Hepatocyte (in vitro differentiated cells): ENCODE results near the gene TRIM37. TPM values are rescaled to one million over a fixed set of nuclear protein-coding genes. Genes with fewer than 3 reads are reported as not detected.

ENCODE experiments used
- DNase-seq: peaks from one replicate; pipeline ENCODE4 v3.0.0-alpha.2; 2016; ENCODE audit warnings: low spot score
- H2AFZ ChIP-seq: fragments of 200-600 bp; sonication (generic); 2 replicates; pipeline ENCODE4 v1.6.0; 2016; ENCODE audit warnings: antibody characterized with exemption, mild to moderate bottlenecking
- H3K27ac ChIP-seq: fragments of 200-600 bp; sonication (generic); 2 replicates; pipeline ENCODE4 v1.5.1; 2016; ENCODE audit warnings: mild to moderate bottlenecking
- H3K27me3 ChIP-seq: fragments of 200-600 bp; sonication (generic); 2 replicates; pipeline ENCODE4 v1.6.1; 2016
- H3K36me3 ChIP-seq: fragments of 200-600 bp; sonication (generic); replicated peaks from 2 replicates; pipeline ENCODE4 v1.5.1; 2016; ENCODE audit warnings: low read depth; ENCODE audit not compliant: insufficient read depth
- H3K4me1 ChIP-seq: fragments of 200-600 bp; sonication (generic); 2 replicates; pipeline ENCODE4 v1.5.1; 2016; ENCODE audit warnings: mild to moderate bottlenecking, moderate library complexity; ENCODE audit not compliant: insufficient read depth
- H3K4me2 ChIP-seq: fragments of 200-600 bp; sonication (generic); 2 replicates; pipeline ENCODE4 v1.6.0; 2016
- H3K4me3 ChIP-seq: fragments of 200-600 bp; sonication (generic); 2 replicates; pipeline ENCODE4 v1.5.1; 2016; ENCODE audit warnings: mild to moderate bottlenecking
- H3K79me2 ChIP-seq: fragments of 200-600 bp; sonication (generic); 2 replicates; pipeline ENCODE4 v1.6.0; 2017; ENCODE audit warnings: mild to moderate bottlenecking
- H3K9me2 ChIP-seq: fragments of 200-600 bp; sonication (generic); replicated peaks from 2 replicates; pipeline ENCODE4 v1.6.0; 2017; ENCODE audit warnings: mild to moderate bottlenecking; ENCODE audit not compliant: insufficient read depth
- H3K9me3 ChIP-seq: fragments of 200-600 bp; sonication (generic); 2 replicates; pipeline ENCODE4 v1.5.1; 2016; ENCODE audit warnings: low read depth, mild to moderate bottlenecking
- H4K20me1 ChIP-seq: fragments of 200-600 bp; sonication (generic); 2 replicates; pipeline ENCODE4 v1.6.0; 2016; ENCODE audit warnings: mild to moderate bottlenecking; ENCODE audit not compliant: insufficient read depth, poor library complexity, severe bottlenecking
- EZH2 ChIP-seq: fragments of 200-600 bp; sonication (generic); IDR thresholded peaks from 2 replicates; pipeline ENCODE4 v1.6.1; 2016; ENCODE audit warnings: antibody characterized with exemption, mild to moderate bottlenecking, borderline replicate concordance
- EZH2phosphoT487 ChIP-seq: fragments of 200-600 bp; sonication (generic); IDR thresholded peaks from one replicate; pipeline ENCODE4 v1.6.1; 2018; ENCODE audit warnings: antibody characterized with exemption, mild to moderate bottlenecking, low read depth, moderate library complexity; ENCODE audit not compliant: unreplicated experiment, severe bottlenecking
- whole genome bisulfite sequencing: methylation state at CpG from one replicate; pipeline ENCODE4 v1.1.6; 2016; ENCODE audit warnings: low lambda C conversion rate; ENCODE audit errors: missing lambda C conversion rate; 5-methylcytosine and 5-hydroxymethylcytosine counted together
- polyA plus RNA-seq: library from polyadenylated mRNA; unstranded; fragments of >200 nt; fragmentation: Nextera tagmentation; extraction: Ambion mirVana; gene quantifications from 2 replicates; pipeline ENCODE4 v1.2.1, GENCODE V29; 2016
- total RNA-seq: library from RNA; depleted of rRNA; stranded (reverse); fragments of >200 nt; gene quantifications from 2 replicates; pipeline ENCODE4 v1.2.3, GENCODE V29; 2014
- TF ChIP-seq, protein P1 (sequence below): fragments of 200-600 bp; sonication (generic); IDR thresholded peaks from 2 replicates; pipeline ENCODE4 v1.5.1; 2016; ENCODE audit warnings: antibody characterized with exemption, mild to moderate bottlenecking; ENCODE audit not compliant: poor library complexity

Gene TRIM37
- total and polyA plus RNA-seq, 2 experiments from 2014 or later = 9.7 to 20.3 TPM

DNA sequence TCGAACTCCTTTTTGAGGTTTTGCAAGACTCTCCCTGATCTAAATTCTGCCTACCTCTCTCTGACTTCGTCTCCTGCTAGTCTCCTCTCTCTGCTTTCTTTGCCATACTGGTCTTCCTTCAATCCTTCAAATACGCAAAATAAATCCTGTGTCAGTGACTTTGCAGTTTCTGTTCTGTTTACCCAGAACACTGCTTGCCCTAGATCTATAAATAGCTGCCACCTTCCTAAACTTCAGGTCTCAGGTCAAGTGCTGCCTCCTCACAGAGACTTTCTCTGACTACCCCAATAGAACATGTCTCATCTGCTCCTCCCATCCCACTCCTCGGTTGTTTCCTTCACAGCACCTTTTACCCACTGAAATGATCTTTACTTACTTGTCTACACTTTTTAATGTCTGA, 78.9 kb downstream of the TRIM37 start:
- Histone ChIP-seq H3K79me2 (no peaks in the 10 kb centered on the region), H3K4me3 (no peak overlapping the region), H3K27ac (no peak overlapping the region), H3K27me3 (no peaks in the 10 kb centered on the region), H3K4me2 (no peak overlapping the region), H2AFZ (no peak overlapping the region), H4K20me1 (no peaks in the 10 kb centered on the region), H3K36me3 (no peaks in the 10 kb centered on the region), H3K9me3 (no peaks in the 10 kb centered on the region), H3K9me2 (no peaks in the 10 kb centered on the region), H3K4me1 (no peaks in the 10 kb centered on the region)
- DNase-seq = no peak
- TF ChIP-seq, protein P1, sequence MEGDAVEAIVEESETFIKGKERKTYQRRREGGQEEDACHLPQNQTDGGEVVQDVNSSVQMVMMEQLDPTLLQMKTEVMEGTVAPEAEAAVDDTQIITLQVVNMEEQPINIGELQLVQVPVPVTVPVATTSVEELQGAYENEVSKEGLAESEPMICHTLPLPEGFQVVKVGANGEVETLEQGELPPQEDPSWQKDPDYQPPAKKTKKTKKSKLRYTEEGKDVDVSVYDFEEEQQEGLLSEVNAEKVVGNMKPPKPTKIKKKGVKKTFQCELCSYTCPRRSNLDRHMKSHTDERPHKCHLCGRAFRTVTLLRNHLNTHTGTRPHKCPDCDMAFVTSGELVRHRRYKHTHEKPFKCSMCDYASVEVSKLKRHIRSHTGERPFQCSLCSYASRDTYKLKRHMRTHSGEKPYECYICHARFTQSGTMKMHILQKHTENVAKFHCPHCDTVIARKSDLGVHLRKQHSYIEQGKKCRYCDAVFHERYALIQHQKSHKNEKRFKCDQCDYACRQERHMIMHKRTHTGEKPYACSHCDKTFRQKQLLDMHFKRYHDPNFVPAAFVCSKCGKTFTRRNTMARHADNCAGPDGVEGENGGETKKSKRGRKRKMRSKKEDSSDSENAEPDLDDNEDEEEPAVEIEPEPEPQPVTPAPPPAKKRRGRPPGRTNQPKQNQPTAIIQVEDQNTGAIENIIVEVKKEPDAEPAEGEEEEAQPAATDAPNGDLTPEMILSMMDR = no peak
- TF ChIP-seq EZH2 (no peak), EZH2phosphoT487 (no peak)
- 93% methylated on average over 4 of the region's 4 CpGs for WGBS

DNA sequence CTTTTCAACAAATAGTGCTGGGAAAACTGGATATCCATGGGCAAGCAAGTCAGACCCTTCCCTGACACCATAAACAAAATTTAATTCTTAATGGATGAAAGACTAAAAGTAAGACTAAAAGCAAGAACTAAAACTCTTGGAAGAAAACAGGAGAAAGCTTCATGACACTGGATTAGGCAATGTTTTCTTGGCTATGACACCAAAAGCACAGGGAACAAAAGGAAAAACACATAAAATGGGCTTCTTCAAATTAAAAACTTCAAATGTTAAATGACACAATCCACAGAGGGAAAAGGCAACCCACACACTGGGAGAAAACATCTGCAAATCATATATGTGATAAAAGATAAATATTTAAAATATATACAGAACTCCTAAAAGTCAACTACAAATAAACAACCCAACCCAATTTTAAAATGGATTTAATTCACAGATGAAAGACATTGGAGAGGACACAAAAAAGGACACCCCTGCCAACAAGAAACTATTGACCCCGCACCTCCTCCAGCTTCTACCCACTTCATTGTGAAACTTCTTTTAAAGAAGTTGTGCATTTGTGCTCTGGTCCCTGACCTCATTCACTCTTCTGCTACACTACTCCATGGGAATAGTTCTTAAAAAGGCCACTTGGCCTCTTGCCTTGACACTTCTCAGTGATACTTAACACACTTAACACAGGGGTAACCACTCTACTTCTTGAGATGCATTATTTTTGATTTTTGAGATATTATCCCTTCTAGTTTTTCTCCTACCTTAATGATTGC, 80.3 kb downstream of the TRIM37 start:
- H3K9me3 ChIP-seq = no peaks in the 10 kb centered on the region
- no peak for DNase-seq
- H3K27ac ChIP-seq = no peak overlapping the region
- no peak overlapping the region for H3K4me3 ChIP-seq
- H3K9me2 ChIP-seq = no peaks in the 10 kb centered on the region
- no peaks in the 10 kb centered on the region for H3K27me3 ChIP-seq
- H4K20me1 ChIP-seq = no peaks in the 10 kb centered on the region
- no peak for TF ChIP-seq EZH2phosphoT487
- TF ChIP-seq, protein P1 = no peak
- TF ChIP-seq EZH2 = no peak
- H2AFZ ChIP-seq = no peak overlapping the region
- WGBS = 90% methylated on average over 1 of the region's 1 CpG
- no peaks in the 10 kb centered on the region for H3K4me1 ChIP-seq
- H3K36me3 ChIP-seq = no peaks in the 10 kb centered on the region
- no peaks in the 10 kb centered on the region for H3K79me2 ChIP-seq
- H3K4me2 ChIP-seq = no peak overlapping the region

DNA sequence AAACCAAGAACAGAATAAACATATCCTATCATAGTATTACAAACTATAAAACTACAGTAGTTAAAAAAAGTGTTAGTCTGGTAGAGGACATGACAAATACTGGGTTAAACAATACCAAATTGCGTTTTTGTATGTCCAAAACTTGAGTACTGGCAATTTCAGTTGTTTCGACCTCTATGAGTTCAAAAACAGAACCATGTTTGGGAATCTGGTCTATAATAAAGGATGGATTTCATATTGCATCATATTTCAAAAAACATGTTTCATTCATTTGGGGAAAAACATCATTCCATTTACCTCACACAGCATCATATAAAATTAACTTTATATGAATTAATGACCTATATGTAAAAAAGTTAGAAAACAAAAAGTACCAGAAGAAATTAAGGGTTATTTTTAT, 81.8 kb downstream of the TRIM37 start:
- no peak overlapping the region for H3K4me2 ChIP-seq
- H2AFZ ChIP-seq = no peak overlapping the region
- H3K9me2 ChIP-seq = no peaks in the 10 kb centered on the region
- H3K4me3 ChIP-seq = no peak overlapping the region
- no peaks in the 10 kb centered on the region for H3K27me3 ChIP-seq
- H3K79me2 ChIP-seq = no peaks in the 10 kb centered on the region
- H4K20me1 ChIP-seq = no peaks in the 10 kb centered on the region
- TF ChIP-seq, protein P1 = no peak
- TF ChIP-seq EZH2phosphoT487 (no peak), EZH2 (no peak)
- H3K9me3 ChIP-seq = no peaks in the 10 kb centered on the region
- WGBS = 94% methylated on average over 2 of the region's 2 CpGs
- DNase-seq = no peak
- no peak overlapping the region for H3K27ac ChIP-seq
- no peaks in the 10 kb centered on the region for H3K4me1 ChIP-seq
- no peaks in the 10 kb centered on the region for H3K36me3 ChIP-seq
